ENCODE measurements around the gene AFF1.
A peak's percentile ranks its signal among the peaks of the same experiment; 100 is the strongest.
"Not testable (repeated sequence)": the region's sequence is repeated elsewhere in the genome, so short reads cannot be mapped to it uniquely, and the experiment has no call there.

The AFF1 gene

DNA sequence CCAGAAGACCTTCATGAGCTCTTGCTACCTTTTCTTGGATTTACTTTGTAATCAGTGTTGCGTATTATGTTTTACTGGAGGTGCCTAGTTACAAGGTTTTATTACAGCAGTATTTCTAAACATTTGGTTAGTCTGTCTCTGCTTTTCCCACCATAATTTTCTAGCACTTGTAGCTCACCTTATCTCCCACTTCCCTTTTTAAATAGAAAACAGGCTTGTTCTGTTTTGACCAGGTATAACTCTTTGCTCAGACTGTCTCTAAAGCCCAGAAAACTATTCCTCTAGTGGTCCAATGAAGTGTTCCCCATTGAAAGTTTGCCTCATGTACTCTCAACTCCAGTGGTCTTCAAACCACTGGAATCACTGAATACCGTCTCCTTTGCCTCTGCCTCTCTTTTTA, 43.9 kb downstream of the AFF1 start:
- DNase-seq, result no peak

DNA sequence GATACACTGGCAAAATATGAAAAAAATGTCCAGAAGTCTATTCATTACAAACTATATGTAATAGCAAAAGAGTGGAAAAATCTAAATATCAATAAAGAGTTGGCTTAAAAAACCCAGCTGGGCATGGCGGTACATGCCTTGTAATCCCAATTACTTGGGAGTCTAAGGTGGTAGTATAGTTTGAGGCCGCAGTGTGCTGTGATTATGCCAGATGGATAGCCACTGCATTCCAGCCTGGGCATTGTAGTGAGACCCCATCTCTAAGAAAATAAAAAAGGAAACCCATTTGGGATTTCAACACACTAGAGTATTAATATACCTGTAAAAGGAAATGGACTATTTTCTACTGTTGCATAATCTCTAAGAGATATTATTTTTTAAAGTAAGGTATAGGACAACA, 45.4 kb downstream of the AFF1 start:
- DNase-seq, result no peak

DNA sequence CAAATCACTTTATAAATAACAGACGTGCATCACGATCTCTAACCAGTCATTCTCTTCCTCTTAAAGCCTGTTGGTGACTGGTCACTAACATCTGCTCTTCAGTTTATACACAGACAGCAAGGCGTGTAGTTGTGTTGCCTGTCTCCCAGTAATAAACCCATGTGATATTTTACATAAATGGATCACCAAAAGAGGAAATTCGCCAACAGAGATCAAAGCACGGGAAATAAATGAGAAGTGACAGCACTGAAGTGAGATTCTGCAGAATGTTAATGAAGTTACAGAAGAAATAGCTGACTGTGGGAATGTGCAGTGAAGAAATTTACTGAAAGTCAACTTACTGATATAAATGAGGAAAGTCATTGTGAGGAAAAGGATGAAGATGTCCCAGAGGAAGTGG, 47.0 kb downstream of the AFF1 start:
- no peak for DNase-seq

DNA sequence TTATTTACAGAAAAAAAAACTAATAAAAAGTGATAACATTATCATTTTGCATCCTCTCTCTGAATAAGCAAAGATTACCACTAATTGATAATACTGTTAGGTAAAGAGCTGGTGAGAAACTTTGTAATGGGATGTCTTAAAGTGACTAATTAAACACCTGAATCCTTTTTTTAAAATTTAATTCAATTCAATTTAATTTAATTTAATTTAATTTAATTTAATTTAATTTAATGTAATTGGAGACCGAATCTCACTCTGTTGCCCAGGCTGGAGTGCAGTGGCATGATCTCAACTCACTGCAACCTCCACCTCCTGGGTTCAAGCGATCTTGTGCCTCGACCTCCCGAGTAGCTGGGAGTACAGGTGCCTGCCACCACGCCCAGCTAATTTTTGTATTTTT, 51.0 kb downstream of the AFF1 start:
- DNase-seq, result not testable (repeated sequence)

DNA sequence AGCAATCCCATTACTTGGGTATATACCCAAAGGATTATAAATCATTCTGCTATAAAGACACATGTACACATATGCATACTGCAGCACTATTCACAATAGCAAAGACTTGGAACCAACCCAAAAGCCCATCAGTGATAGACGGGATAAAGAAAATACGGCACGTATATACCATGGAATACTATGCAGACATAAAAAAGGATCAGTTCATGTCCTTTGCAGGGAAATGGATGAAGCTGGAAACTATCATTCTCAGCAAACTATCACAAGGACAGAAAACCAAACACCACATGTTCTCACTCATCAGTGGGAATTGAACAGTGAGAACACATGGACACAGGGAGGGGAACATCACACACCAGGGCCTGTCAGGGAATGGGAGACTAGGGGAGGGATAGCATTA, 54.8 kb downstream of the AFF1 start:
- DNase-seq, result not testable (repeated sequence)

DNA sequence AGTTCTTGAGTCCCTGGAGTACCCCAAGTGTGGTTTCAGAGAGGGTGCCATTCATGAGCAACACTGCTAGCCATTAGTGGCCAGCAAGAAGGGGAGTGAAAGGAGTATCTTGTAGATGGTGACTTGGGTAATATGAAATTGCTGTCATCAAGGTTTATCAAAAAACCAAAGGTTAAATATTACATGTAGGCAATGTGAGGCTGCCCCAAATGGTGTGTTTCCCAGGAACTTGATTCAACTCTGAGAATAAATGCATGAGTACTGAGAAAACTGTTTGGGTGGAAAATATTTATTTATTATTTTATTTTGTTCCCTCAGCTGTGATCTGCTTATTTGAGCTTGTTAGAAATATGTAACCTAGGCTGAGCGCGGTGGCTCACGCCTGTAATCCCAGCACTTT, 55.7 kb downstream of the AFF1 start:
- DNase-seq, result no peak

DNA sequence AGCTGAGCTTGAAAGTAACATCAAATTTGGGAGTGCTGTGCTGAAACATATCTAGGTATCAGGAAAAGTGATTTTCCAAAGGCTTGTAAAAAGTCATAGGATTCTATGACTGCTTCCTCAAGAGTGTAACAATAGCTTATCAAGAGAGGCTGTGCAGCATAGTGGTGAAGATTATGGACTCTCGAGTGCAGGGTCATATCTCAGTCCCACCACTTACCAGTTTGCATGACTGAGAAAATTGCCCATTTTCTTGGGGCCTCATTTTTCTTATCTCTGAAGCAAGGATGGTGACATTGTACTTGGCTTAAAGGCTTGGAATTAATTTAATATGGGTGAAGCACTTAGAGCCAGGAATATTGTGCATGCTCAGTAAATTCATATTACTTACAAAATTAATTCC, 57.2 kb downstream of the AFF1 start:
- no peak for DNase-seq

DNA sequence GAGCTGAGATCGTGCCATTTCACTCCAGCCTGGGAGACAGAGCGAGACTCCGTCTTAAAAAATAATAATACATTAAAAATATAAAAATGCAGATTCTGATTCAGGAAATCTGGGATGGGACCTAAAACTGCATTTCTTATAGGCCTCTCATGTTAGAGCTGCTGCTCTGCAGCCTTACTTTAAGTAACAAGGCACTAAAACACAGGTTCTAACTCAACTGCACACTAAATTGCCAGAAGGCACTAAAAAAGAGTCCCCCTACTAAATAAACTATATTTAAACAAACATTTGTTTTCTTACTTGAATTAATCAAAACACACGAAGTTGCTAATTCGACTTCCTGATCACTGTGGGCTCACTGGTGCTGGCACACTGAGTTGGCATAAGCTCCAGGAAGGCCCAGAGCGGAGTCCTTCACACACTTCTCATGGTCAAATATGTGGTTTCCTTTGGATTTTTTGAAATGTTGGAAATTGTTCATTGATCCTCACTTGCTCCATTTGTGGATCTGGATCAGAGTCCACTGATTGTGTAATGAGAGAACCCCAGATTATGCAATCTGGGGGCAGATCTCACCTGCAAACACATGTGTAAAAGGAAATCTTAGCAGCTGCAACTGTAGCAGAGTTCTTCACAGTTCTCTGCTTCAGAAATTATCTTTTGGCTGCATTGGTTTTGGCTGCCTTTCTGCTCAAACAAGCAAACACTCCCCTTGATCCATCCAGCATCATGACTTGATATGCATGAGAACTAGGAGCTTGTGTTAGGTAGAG, 59.3 kb downstream of the AFF1 start:
- no peak for DNase-seq

DNA sequence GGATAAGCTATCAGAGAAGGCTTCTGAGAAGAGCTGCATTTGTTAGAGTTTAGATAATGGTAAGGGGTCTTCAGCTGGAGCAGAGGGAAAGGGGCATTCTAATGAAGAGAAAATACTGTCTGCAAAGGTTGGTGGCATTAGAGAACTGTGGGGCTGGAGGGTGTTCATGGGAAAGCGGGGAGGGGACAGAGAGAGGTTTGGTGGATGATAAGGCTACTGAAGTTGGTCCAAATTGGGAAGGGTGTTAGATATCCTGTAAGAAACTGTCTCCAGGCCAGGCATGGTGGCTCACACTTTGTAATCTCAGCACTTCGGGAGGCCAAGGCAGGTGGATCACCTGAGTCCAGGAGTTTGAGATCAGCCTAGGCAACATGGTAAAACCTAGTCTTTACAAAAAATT, 59.9 kb downstream of the AFF1 start:
- no peak for DNase-seq

DNA sequence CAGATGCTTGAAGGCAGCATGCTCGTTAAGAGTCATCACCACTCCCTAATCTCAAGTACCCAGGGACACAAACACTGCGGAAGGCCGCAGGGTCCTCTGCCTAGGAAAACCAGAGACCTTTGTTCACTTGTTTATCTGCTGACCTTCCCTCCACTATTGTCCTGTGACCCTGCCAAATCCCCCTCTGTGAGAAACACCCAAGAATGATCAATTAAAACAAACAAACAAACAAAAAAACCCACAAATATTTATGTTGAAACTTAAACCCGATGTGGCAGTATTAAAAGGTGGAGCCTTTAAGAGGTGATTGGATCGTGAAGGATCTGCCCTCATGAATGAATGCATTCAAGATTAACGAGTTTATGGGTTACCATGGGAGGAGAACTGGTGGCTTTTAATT, 61.7 kb downstream of the AFF1 start:
- DNase-seq, result not testable (repeated sequence)

DNA sequence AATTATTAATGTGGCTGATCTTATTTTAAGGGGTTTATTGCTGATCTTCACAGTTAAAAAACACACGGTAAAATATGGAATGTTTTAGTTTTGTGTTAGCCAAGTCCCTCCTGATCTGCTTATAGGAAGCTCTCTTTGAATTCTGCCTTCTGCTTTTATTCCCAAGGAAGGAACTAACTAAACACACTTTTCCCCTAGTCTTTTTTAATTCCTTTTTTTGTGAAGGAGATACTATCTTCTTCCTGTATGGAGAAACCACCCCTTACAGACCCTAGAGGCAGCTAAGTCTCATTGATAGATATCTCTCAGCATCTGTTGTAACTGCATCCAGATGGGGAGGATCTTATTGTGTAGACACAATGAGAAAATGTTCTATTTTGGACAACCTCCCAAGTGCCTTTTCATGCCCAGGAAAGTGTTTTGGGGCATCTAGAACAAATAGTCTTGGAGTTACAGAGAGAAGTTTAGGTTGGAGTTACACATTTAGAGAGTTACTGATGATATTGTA, 64.4 kb downstream of the AFF1 start:
- DNase-seq, result no peak

DNA sequence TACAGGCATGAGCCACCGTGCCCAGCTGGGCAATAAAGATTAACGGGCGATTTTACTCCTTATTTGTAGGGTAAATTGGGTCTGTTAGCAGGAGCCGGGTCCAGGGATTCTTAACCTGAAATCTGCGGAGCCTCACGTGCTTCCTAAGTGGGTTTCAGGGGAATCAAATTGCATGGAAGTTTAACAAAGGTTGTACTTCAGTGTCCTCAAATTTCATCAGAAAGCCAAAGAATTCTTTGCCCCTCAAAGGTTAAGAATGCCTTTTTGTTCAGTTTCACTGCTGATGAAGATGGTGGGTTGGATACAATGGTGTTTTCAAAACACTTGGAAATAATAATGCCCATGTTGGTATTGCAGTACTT, 67.9 kb downstream of the AFF1 start:
- no peak for DNase-seq

DNA sequence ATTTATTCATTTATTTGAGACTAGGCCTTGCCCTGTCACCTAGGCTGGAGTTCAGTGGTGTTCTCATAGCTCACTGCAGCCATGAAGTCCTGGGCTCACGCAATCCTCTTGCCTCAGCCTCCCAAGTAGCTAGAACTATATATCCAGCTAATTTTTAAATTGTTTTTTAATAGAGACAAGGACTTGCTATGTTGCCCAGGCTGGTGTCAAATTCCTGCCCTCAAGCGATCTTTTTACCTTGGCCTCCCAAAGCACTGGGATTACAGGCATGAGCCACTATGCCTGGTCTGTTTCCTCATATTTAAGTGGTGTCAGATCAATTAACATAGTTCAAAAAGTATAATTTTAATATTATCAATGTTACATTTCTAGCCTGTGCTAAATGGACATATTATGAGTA, 68.5 kb downstream of the AFF1 start:
- no peak for DNase-seq

DNA sequence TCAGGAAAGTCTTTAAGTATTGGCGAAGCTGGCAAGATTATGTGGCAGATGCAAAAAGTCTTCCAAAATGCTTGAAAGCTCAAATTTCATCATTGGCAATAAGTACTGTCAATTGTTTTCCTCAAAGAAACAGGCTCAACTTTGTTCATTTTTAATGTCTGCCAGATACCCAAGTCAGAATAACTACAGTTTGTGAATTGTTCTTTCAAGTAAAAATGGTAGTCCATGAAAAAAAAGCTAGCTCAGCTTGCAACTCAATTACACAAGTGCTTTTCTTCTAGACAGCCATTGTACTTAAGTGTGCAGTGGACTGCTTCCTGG, 70.5 kb downstream of the AFF1 start:
- DNase-seq, result no peak

DNA sequence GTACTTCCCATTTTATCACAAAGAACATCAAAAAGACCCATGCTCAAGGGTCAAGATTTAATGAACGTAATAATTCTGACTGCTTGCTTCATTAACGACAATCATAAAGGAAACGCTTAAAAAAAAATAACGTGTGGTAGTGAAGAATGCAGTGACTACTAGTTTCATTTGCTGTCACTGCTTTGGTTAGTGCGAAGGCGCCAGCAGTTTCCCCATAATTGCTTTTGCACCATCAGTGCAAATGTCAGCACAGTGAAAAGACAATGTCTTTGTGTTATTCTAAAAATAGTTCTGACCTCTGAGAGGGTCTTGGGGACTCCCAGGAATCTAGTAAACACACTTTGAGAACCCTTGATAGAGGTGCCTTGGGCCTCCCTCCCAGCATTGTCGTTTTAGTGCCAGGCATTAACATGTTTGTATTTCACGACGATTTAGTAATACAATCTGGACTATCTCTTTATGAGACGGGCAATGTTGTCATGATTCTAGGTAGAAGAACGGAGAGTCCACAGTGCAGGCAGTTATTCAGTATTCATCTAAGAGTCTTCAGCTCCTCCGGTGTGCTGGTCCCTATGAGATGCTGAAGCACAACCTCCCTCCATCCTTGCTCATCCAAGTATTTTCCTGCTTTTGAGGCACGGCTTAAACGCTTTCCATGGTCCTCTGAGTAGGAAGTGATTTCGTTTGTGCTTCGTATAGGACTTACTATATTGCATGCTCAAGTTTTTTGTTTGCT, 71.0 kb downstream of the AFF1 start:
- DNase-seq, result peak; percentile 38

DNA sequence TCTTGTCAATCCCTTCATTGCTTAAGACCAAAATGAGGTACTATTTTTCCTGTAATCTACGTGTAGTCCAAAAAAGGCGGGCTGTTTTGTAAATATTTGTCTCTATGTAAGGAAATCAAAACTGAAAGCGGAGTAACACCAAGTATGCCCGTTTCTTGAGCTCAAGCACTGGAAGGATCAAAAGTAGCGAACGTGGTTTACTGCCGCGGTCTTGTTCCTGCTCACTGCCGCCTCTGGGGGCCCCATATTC, 71.5 kb downstream of the AFF1 start:
- no peak for DNase-seq

DNA sequence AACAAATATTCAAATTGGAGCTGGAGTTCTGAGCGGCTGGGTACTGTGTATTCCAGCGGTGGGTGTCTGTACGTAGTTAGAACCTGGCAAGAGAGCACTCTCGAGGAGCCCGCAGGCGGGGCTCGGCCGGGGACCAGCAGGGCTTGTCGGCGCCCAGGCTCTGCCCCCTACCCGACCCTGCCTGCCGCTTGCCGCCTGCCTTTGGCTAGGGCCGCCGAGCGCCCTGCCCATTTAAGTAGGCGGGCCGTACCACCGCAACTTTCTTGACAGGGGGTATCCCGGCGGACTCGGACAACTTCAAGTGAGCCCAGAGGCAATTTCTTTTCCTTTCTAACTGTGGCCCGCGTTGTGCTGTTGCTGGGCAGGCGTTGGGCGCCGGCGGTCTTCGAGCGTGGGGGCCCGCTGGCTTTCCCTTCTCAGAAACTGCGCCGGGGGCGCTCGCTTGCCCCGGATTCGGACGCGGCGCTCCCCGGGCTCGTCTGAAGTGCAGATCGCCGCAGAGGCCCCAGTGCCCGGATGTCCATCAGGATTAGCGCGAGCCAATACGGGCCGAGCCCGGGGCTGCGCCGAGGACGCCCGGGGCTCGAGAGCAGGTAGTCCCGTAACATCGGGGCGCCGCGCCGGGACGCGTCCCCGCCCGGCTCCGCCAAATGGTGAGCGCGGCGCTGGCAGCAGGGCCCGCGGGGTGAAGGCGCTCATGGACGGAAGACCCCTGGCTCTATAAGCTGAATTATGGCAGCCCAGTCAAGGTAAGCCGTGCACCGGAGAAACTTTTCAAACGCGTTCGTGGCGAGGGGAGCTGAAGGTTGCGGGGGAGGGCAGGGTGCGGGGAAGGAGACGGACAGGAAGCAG, 72.1 kb downstream of the AFF1 start:
- DNase-seq, result peak; percentile 85

DNA sequence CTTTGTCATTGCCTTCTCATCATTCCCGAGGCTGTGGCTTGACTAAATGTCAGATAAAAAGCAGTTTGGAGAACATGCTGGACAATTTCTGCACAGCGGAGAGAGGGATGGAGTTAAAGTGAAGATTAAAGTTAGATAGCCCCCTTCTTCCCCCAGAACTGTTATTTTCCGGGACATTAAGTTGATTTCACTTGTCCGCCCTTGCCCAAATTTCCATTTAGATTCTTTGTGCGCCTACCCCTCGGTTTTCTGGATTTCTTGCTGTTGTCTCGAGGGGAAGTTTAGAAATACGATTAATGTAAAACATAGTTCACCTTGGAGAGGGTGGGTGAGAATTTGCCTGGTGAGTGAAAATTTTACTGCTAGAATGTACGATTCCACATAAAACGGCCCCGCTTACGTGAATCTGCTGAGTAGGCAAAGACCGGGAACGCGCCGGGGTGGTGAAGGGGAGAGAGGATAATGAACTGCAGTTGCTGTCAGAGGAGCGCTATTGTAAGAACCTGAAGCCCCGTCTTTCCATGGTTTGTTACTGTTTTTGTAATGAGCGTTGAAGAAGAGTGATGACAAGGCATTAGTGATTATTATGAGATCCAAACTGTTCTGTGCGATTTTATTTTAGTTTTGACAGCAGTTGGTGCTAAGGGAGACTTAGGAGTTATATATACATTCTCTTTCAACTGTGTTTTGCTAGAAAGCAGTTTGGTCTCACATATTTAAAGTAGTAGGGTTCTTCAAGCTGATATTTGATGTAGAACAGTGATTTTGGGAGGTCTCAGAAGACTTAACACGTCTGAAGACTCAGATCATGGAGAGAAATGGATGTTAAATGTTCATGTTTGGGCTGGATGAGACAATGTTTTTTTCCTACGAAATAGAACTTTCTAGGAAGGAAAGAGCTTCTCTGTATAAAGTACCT, 73.0 kb downstream of the AFF1 start:
- peak; percentile 25 for DNase-seq

DNA sequence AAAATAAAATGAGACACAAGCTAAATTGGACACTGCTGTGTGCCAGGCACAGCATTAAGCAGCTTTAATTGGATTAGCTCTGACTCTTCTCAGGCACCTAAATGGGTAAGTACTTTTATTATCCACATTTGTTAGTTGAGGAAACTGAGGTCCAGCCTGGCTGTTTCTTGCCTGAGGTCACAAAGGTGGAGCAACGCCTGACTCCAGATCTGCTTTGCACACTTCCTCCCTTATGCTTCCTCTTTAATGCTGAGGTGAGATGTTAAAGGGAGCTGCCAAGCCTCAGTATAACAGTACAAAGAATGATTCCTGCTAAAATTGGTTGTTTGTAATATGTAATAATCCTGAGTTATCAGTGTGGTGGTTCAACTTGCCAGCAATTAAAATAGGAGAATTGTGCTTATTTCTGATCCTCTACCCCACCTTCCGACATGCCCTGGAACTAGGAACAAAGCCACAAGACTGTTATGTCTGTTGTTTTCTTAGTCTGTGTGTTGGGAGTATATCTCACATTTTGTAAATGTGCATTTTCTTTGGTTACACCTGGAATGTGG, 74.4 kb downstream of the AFF1 start:
- no peak for DNase-seq

DNA sequence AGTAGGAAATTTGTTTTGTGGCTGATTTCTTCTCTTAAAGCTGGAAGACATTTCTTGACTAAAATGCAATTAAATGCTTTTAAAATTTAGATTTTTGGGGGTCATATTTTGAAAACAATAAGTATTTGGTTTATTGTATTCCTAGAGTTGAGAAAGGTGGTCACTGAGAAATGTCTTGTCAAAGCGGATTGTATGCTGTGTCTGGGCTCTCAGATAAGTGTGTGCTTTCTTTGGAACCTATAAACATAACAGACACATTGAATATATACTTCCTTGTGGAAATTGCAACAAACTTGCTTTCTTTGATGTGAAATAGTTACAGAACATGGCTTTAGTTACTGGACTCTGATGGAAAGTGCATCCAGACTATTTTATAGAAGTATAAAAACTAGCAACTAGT, 75.4 kb downstream of the AFF1 start:
- no peak for DNase-seq

DNA sequence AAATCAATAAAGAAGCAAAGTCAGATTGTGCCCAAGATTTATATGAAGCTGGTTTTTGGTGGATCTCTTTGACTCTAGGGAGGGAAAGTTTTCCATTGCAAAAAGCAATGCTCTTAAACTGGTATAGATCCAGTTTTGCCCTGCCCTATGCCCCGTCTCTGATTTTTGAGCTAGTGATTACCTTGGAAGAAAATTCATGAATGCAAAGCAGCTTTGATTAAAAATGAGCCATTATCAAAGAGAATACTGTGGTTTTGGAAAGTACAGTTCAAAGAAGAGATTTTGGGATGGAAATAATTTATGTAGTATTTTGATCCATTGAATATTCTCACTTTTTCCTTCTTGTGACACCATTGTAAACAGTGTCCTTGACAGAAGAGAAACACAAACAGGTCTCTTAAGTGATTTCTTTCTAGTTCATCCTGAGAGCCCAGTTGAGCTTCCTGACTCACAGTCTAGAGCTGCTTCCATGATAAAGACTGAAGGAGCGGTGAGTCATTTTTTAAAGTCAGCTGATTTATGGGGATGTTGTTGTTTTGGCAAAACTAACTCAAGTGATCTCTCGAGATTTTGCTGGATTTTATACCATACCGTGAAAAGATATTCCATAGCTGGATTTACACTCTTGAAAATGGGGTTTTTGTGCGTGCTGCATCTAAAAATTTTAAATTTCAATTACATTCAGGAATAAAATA, 76.7 kb downstream of the AFF1 start:
- no peak for DNase-seq
